OCI-LY3 (cell line): ENCODE results near the gene ZBTB7C.

Experiments used
- H2AFZ ChIP-seq: fragments of 200-600, 300-600 bp; shearing (Covaris generic); 2 replicates; pipeline ENCODE4 v1.6.0; 2014; ENCODE audit warnings: antibody characterized with exemption, low read depth, low read length
- H3K27ac ChIP-seq: fragments of 200-600, 300-600 bp; sonication (generic); 2 replicates; pipeline ENCODE4 v1.5.1; 2014; ENCODE audit warnings: mild to moderate bottlenecking, low read length, moderate library complexity, mixed read lengths
- H3K27me3 ChIP-seq: fragments of 200-600, 300-600 bp; sonication (generic); 2 replicates; pipeline ENCODE4 v1.6.1; 2014; ENCODE audit warnings: low read depth, low read length, mixed read lengths
- H3K36me3 ChIP-seq: fragments of 200-600, 300-600 bp; sonication (generic); replicated peaks from 2 replicates; pipeline ENCODE3; 2014; ENCODE audit warnings: low read depth, low read length, mixed read lengths
- H3K4me1 ChIP-seq: fragments of 300-600, 200-600 bp; sonication (generic); 2 replicates; pipeline ENCODE4 v1.6.1; 2014; ENCODE audit warnings: low read length, mixed read lengths
- H3K4me2 ChIP-seq: fragments of 200-600, 300-600 bp; sonication (generic); 2 replicates; pipeline ENCODE4 v1.6.1; 2014; ENCODE audit warnings: low read length, mixed read lengths
- H3K4me3 ChIP-seq: fragments of 300-600, 200-600 bp; sonication (generic); 2 replicates; pipeline ENCODE4 v1.5.1; 2014; ENCODE audit warnings: antibody characterized with exemption, mild to moderate bottlenecking, low read length, moderate library complexity
- H3K79me2 ChIP-seq: fragments of 300-600, 200-600 bp; shearing (Covaris generic); 2 replicates; pipeline ENCODE4 v1.6.1; 2014; ENCODE audit warnings: mild to moderate bottlenecking, low read length, mixed read lengths
- H3K9ac ChIP-seq: fragments of 300-600, 200-600 bp; shearing (Covaris generic); 2 replicates; pipeline ENCODE4 v1.6.0; 2014; ENCODE audit warnings: mild to moderate bottlenecking, low read length, moderate library complexity
- H3K9me3 ChIP-seq: fragments of 200-600, 300-600 bp; shearing (Covaris generic); 2 replicates; pipeline ENCODE4 v1.6.1; 2014; ENCODE audit warnings: low read length, mixed read lengths; ENCODE audit not compliant: insufficient read depth
- H4K20me1 ChIP-seq: fragments of 200-600, 300-600 bp; sonication (generic); 2 replicates; pipeline ENCODE4 v1.6.1; 2016; ENCODE audit warnings: low read length, mixed read lengths; ENCODE audit not compliant: insufficient read depth
- CTCF ChIP-seq: fragments of 200-600, 300-600 bp; sonication (generic); IDR thresholded peaks from 2 replicates; pipeline ENCODE4 v1.5.1; 2014; ENCODE audit warnings: antibody characterized with exemption, low read length, low read depth
- EZH2phosphoT487 ChIP-seq: fragments of 200-600 bp; shearing (Covaris generic); IDR thresholded peaks from 2 replicates; pipeline ENCODE4 v1.6.1; 2018; ENCODE audit warnings: antibody characterized with exemption, mixed run types, low read depth

ZBTB7C gene

GRCh38 chr18:48157956-48158355 lies 251.2 kb downstream of the ZBTB7C start:
- no peak overlapping the region for H3K4me3 ChIP-seq
- H3K9ac ChIP-seq = no peak overlapping the region
- no peaks in the 10 kb centered on the region for H3K36me3 ChIP-seq
- no peak overlapping the region for H3K4me2 ChIP-seq
- no peak overlapping the region for H3K27ac ChIP-seq
- H2AFZ ChIP-seq = no peak overlapping the region
- peaks cover 50% of the 10 kb centered on the region for H3K27me3 ChIP-seq
- TF ChIP-seq CTCF (no peak), EZH2phosphoT487 (no peak)
- H3K4me1 ChIP-seq = no peaks in the 10 kb centered on the region
- no peaks in the 10 kb centered on the region for H3K79me2 ChIP-seq
- no peaks in the 10 kb centered on the region for H3K9me3 ChIP-seq
- no peaks in the 10 kb centered on the region for H4K20me1 ChIP-seq

GRCh38 chr18:48155856-48156255 lies 253.3 kb downstream of the ZBTB7C start:
- Histone ChIP-seq H3K36me3 (no peaks in the 10 kb centered on the region), H3K79me2 (no peaks in the 10 kb centered on the region), H4K20me1 (no peaks in the 10 kb centered on the region), H2AFZ (no peak overlapping the region), H3K9ac (no peak overlapping the region), H3K27me3 (peaks cover 53% of the 10 kb centered on the region), H3K4me1 (no peaks in the 10 kb centered on the region), H3K27ac (no peak overlapping the region), H3K4me3 (no peak overlapping the region), H3K4me2 (no peak overlapping the region), H3K9me3 (no peaks in the 10 kb centered on the region)
- no peak for TF ChIP-seq CTCF
- TF ChIP-seq EZH2phosphoT487 = no peak

- no peak overlapping the region for H3K9ac ChIP-seq
- no peak for TF ChIP-seq EZH2phosphoT487
- no peak for TF ChIP-seq CTCF
- no peak overlapping the region for H3K27ac ChIP-seq
- H3K4me2 ChIP-seq = no peak overlapping the region
- H3K4me1 ChIP-seq = no peaks in the 10 kb centered on the region
- H3K9me3 ChIP-seq = no peaks in the 10 kb centered on the region
- no peaks in the 10 kb centered on the region for H3K79me2 ChIP-seq
- H3K4me3 ChIP-seq = no peak overlapping the region
- no peaks in the 10 kb centered on the region for H4K20me1 ChIP-seq
- no peak overlapping the region for H2AFZ ChIP-seq
- peaks cover 44% of the 10 kb centered on the region for H3K27me3 ChIP-seq
- no peaks in the 10 kb centered on the region for H3K36me3 ChIP-seq
Measured at GRCh38 chr18:48154828-48155227, 254.4 kb downstream of the ZBTB7C start.

GRCh38 chr18:48153613-48154481 lies 255.3 kb downstream of the ZBTB7C start:
- H2AFZ ChIP-seq = no peak overlapping the region
- no peaks in the 10 kb centered on the region for H4K20me1 ChIP-seq
- H3K79me2 ChIP-seq = no peaks in the 10 kb centered on the region
- no peak overlapping the region for H3K9ac ChIP-seq
- H3K4me1 ChIP-seq = no peaks in the 10 kb centered on the region
- no peaks in the 10 kb centered on the region for H3K9me3 ChIP-seq
- no peak overlapping the region for H3K4me2 ChIP-seq
- TF ChIP-seq EZH2phosphoT487 (no peak), CTCF (no peak)
- H3K27me3 ChIP-seq = peaks cover 44% of the 10 kb centered on the region
- no peak overlapping the region for H3K4me3 ChIP-seq
- H3K27ac ChIP-seq = no peak overlapping the region
- H3K36me3 ChIP-seq = no peaks in the 10 kb centered on the region
